ENCODE results near the gene SPATS2L. TPM values are rescaled to one million over a fixed set of nuclear protein-coding genes. Genes with fewer than 3 reads are reported as not detected.

Gene SPATS2L
- total and polyA plus RNA-seq, 2 of the 13 experiments (the other 11 are each of a cell fraction or from before 2014, with no cell fraction given), result 154 to 212 TPM

- POLR2A ChIA-PET, result interaction anchor here (0.8 to 5.2 kb wide), 4 partner anchors 11 to 31 kb away, joined by 3 to 187 read pairs (median 4); partner anchors contain the start of gene SPATS2L
- BruUV-seq (replicated peaks), result TSS peak; percentile 1
- no peak; the same call in 2 of the 3 replicates for ATAC-seq
- CTCF ChIA-PET (ENCODE audit: low intra/inter-chr PET ratio, low total read pairs), result no interaction called here
- in situ Hi-C loops (cut with HindIII; ENCODE audit: extremely low pct_ligation_motif_present, low pct_unique_long_range_greater_than_20kb) (no loop called here), intact Hi-C loops (cut with micrococcal nuclease; ENCODE audit: unreplicated experiment) (no loop called here)
- Histone ChIP-seq H3K79me2 (ENCODE audit: insufficient read depth, low read length) (peaks cover 92% of the 10 kb centered on the region), H3K27ac (ENCODE audit: extremely low read length, insufficient read depth, low read length) (peak overlapping the region; percentile 90), H3K4me1 (ENCODE audit: insufficient read depth, low read length) (peaks cover 85% of the 10 kb centered on the region), H3K4me3 (replicated peaks in 1 of 3; ENCODE audit: insufficient read depth in 1 of 3, low read depth in 2 of 3, low read length in 3 of 3) (no peak overlapping the region; a peak in 1 of 6 replicates), H3K27me3 (ENCODE audit: control insufficient read depth in 1 of 2, insufficient read depth in 2 of 2, low read length in 2 of 2) (no peaks in the 10 kb centered on the region), H4K20me1 (ENCODE audit: insufficient read depth, low read length) (peaks cover 15% of the 10 kb centered on the region), H3K9ac (ENCODE audit: insufficient read depth, low read depth, low read length) (peak overlapping the region; percentile 27; the same call in 1 of the 2 replicates), H3K9me3 (ENCODE audit: low read length) (no peaks in the 10 kb centered on the region), H3K36me3 (replicated peaks in 1 of 2; ENCODE audit: control insufficient read depth in 1 of 2, insufficient read depth in 2 of 2, low read length in 2 of 2) (peaks cover 0 to 3% of the 10 kb centered on the region in 2 experiments; a peak in 2 of 5 replicates), H2AFZ (ENCODE audit: low read length) (no peak overlapping the region), H3K4me2 (ENCODE audit: low read depth, low read length) (peak overlapping the region; percentile 52)
- no peak for FAIRE-seq
- DNase-seq (ENCODE audit: low spot score), result peak; percentile 95
- WGBS (ENCODE audit: low lambda C conversion rate), result 57% methylated on average over 6 of the region's 6 CpGs
- TF ChIP-seq ARID3A (IDR thresholded peaks at IDR 0.05; ENCODE audit: low read depth, low read length) (peak; percentile 63; the same call in 1 of the 2 replicates), GLMP (CRISPR knock-in tag; IDR thresholded peaks at IDR 0.05; ENCODE audit: borderline replicate concordance) (no peak), RARA (CRISPR knock-in tag; IDR thresholded peaks at IDR 0.05) (peak; percentile 61), ZNF530 (CRISPR knock-in tag; IDR thresholded peaks at IDR 0.05; ENCODE audit: low read depth) (no peak), SIX1 (CRISPR knock-in tag; IDR thresholded peaks at IDR 0.05; ENCODE audit: borderline replicate concordance) (peak; percentile 96), ZNF784 (CRISPR knock-in tag; IDR thresholded peaks at IDR 0.05; ENCODE audit: borderline replicate concordance) (peak; percentile 99), ELF3 (CRISPR knock-in tag; IDR thresholded peaks at IDR 0.05) (peak; percentile 62), ADNP (CRISPR knock-in tag; IDR thresholded peaks at IDR 0.05) (peak; percentile 55; the same call in 1 of the 2 replicates), KAT2B (IDR thresholded peaks at IDR 0.05; ENCODE audit: borderline replicate concordance, low read depth, low read length) (no peak), FOXA3 (CRISPR knock-in tag; IDR thresholded peaks at IDR 0.05) (peak; percentile 74), AGO1 (IDR thresholded peaks at IDR 0.05; ENCODE audit: low read depth, low read length, poor library complexity, severe bottlenecking) (no peak), CHD4 (IDR thresholded peaks at IDR 0.05; ENCODE audit: borderline replicate concordance, low read length) (peak; percentile 80; the same call in 1 of the 2 replicates), HDAC2 (CRISPR knock-in tag; IDR thresholded peaks at IDR 0.05) (peak; percentile 88), ONECUT2 (CRISPR knock-in tag; IDR thresholded peaks at IDR 0.05) (no peak), CREM (IDR thresholded peaks at IDR 0.05) (peak; percentile 73), CREM (CRISPR knock-in tag; IDR thresholded peaks at IDR 0.05) (no peak), ZMYM3 (CRISPR knock-in tag; IDR thresholded peaks at IDR 0.05) (peak; percentile 94), JUN (CRISPR knock-in tag; IDR thresholded peaks at IDR 0.05) (peak; percentile 60; the same call in 1 of the 2 replicates), ESRRA (CRISPR knock-in tag; IDR thresholded peaks at IDR 0.05; ENCODE audit: low read depth) (peak; percentile 99)
Observed at GRCh38 chr2:200321780-200322534, 15.5 kb downstream of the SPATS2L start.
